ENCODE results near the gene SPR.

GRCh38 chr2:72897785-72898584 is 10.8 kb downstream of the SPR start:
- no peak for TF ChIP-seq EZH2 (IDR thresholded peaks at IDR 0.05; ENCODE audit: borderline replicate concordance, low read depth, low read length, poor library complexity, severe bottlenecking)
- TF ChIP-seq, protein P1, sequence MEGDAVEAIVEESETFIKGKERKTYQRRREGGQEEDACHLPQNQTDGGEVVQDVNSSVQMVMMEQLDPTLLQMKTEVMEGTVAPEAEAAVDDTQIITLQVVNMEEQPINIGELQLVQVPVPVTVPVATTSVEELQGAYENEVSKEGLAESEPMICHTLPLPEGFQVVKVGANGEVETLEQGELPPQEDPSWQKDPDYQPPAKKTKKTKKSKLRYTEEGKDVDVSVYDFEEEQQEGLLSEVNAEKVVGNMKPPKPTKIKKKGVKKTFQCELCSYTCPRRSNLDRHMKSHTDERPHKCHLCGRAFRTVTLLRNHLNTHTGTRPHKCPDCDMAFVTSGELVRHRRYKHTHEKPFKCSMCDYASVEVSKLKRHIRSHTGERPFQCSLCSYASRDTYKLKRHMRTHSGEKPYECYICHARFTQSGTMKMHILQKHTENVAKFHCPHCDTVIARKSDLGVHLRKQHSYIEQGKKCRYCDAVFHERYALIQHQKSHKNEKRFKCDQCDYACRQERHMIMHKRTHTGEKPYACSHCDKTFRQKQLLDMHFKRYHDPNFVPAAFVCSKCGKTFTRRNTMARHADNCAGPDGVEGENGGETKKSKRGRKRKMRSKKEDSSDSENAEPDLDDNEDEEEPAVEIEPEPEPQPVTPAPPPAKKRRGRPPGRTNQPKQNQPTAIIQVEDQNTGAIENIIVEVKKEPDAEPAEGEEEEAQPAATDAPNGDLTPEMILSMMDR (conservative IDR thresholded peaks at IDR 0.05; ENCODE audit: low read depth, low read length): no peak

Data from A673 (cell line).